ENCODE results near the gene SORCS3.

The SORCS3 gene

GRCh38 chr10:105037022-105037421, 395.9 kb downstream of the SORCS3 start:
- Histone ChIP-seq H2AK5ac (ENCODE audit: low read length) (no peak overlapping the region), H3K27me3 (ENCODE audit: insufficient read depth, low read length, poor library complexity) (no peaks in the 10 kb centered on the region)

GRCh38 chr10:105041956-105042355, 400.9 kb downstream of the SORCS3 start:
- Histone ChIP-seq H2BK5ac (ENCODE audit: low read length) (no peak overlapping the region), H3K4me1 (ENCODE audit: control insufficient read depth, low read depth, low read length) (no peaks in the 10 kb centered on the region), H3K18ac (ENCODE audit: low read length) (no peak overlapping the region), H3K27ac (ENCODE audit: low read depth, low read length) (no peak overlapping the region), H3K56ac (ENCODE audit: low read length) (no peak overlapping the region), H3K4me3 (ENCODE audit: low read length) (no peak overlapping the region), H3K79me1 (ENCODE audit: low read length) (no peaks in the 10 kb centered on the region), H3K36me3 (ENCODE audit: control insufficient read depth, insufficient read depth, low read length) (no peaks in the 10 kb centered on the region), H3K79me2 (ENCODE audit: control insufficient read depth, insufficient read depth, low read length) (no peaks in the 10 kb centered on the region), H3K27me3 (ENCODE audit: insufficient read depth, low read length, poor library complexity) (no peaks in the 10 kb centered on the region), H2AK5ac (ENCODE audit: low read length) (no peak overlapping the region), H2BK120ac (ENCODE audit: low read depth, low read length) (no peak overlapping the region), H3K4ac (ENCODE audit: low read depth, low read length) (no peak overlapping the region), H2BK15ac (replicated peaks; ENCODE audit: low read depth) (no peak overlapping the region), H3K23ac (ENCODE audit: low read length) (no peak overlapping the region), H4K5ac (ENCODE audit: low read length) (no peak overlapping the region), H3K9ac (ENCODE audit: low read length) (no peak overlapping the region), H3K4me2 (ENCODE audit: low read length) (no peak overlapping the region), H4K8ac (ENCODE audit: low read depth, low read length) (no peak overlapping the region)
- no peak for DNase-seq
- WGBS (ENCODE audit: extremely low coverage, insufficient coverage, low lambda C conversion rate) = no CpG with 5 or more reads among the region's 1 CpG

More at GRCh38 chr10:105037022-105037421, 395.9 kb downstream of the SORCS3 start:
- no peak overlapping the region for H3K4me2 ChIP-seq (ENCODE audit: low read length)
- H2BK5ac ChIP-seq (ENCODE audit: low read length) = no peak overlapping the region
- no peak overlapping the region for H3K9ac ChIP-seq (ENCODE audit: low read length)
- no peak overlapping the region for H3K4ac ChIP-seq (ENCODE audit: low read depth, low read length)
- H3K79me1 ChIP-seq (ENCODE audit: low read length) = no peaks in the 10 kb centered on the region
- DNase-seq = no peak
- H3K23ac ChIP-seq (ENCODE audit: low read length) = no peak overlapping the region
- H2BK15ac ChIP-seq (replicated peaks; ENCODE audit: low read depth) = no peak overlapping the region
- no peaks in the 10 kb centered on the region for H3K36me3 ChIP-seq (ENCODE audit: control insufficient read depth, insufficient read depth, low read length)
- H3K56ac ChIP-seq (ENCODE audit: low read length) = no peak overlapping the region
- no peak overlapping the region for H3K18ac ChIP-seq (ENCODE audit: low read length)
- no peak overlapping the region for H4K5ac ChIP-seq (ENCODE audit: low read length)
- H3K79me2 ChIP-seq (ENCODE audit: control insufficient read depth, insufficient read depth, low read length) = no peaks in the 10 kb centered on the region
- no peak overlapping the region for H4K8ac ChIP-seq (ENCODE audit: low read depth, low read length)
- H3K4me1 ChIP-seq (ENCODE audit: control insufficient read depth, low read depth, low read length) = no peaks in the 10 kb centered on the region
- H3K27ac ChIP-seq (ENCODE audit: low read depth, low read length) = no peak overlapping the region
- no peak overlapping the region for H2BK120ac ChIP-seq (ENCODE audit: low read depth, low read length)
- no peak overlapping the region for H3K4me3 ChIP-seq (ENCODE audit: low read length)

GRCh38 chr10:105042906-105043552, 401.9 kb downstream of the SORCS3 start:
- Histone ChIP-seq H2BK15ac (replicated peaks; ENCODE audit: low read depth) (no peak overlapping the region), H2BK120ac (ENCODE audit: low read depth, low read length) (no peak overlapping the region), H3K79me1 (ENCODE audit: low read length) (no peaks in the 10 kb centered on the region), H3K4me3 (ENCODE audit: low read length) (no peak overlapping the region), H3K23ac (ENCODE audit: low read length) (no peak overlapping the region), H3K4me1 (ENCODE audit: control insufficient read depth, low read depth, low read length) (no peaks in the 10 kb centered on the region), H3K9ac (ENCODE audit: low read length) (no peak overlapping the region), H4K5ac (ENCODE audit: low read length) (no peak overlapping the region), H3K56ac (ENCODE audit: low read length) (no peak overlapping the region), H3K18ac (ENCODE audit: low read length) (no peak overlapping the region), H3K27me3 (ENCODE audit: insufficient read depth, low read length, poor library complexity) (no peaks in the 10 kb centered on the region), H3K27ac (ENCODE audit: low read depth, low read length) (no peak overlapping the region), H3K36me3 (ENCODE audit: control insufficient read depth, insufficient read depth, low read length) (no peaks in the 10 kb centered on the region), H2AK5ac (ENCODE audit: low read length) (no peak overlapping the region), H3K79me2 (ENCODE audit: control insufficient read depth, insufficient read depth, low read length) (no peaks in the 10 kb centered on the region), H3K4me2 (ENCODE audit: low read length) (no peak overlapping the region), H4K8ac (ENCODE audit: low read depth, low read length) (no peak overlapping the region), H2BK5ac (ENCODE audit: low read length) (no peak overlapping the region), H3K4ac (ENCODE audit: low read depth, low read length) (no peak overlapping the region)
- WGBS (ENCODE audit: extremely low coverage, insufficient coverage, low lambda C conversion rate) = no CpG with 5 or more reads among the region's 4 CpGs
- no peak for DNase-seq

- H2BK15ac ChIP-seq (replicated peaks; ENCODE audit: low read depth) = no peak overlapping the region
- H3K23ac ChIP-seq (ENCODE audit: low read length) = no peak overlapping the region
- H3K4me3 ChIP-seq (ENCODE audit: low read length) = no peak overlapping the region
- H3K27me3 ChIP-seq (ENCODE audit: insufficient read depth, low read length, poor library complexity) = no peaks in the 10 kb centered on the region
- no peak overlapping the region for H3K56ac ChIP-seq (ENCODE audit: low read length)
- no peaks in the 10 kb centered on the region for H3K36me3 ChIP-seq (ENCODE audit: control insufficient read depth, insufficient read depth, low read length)
- H3K79me1 ChIP-seq (ENCODE audit: low read length) = no peaks in the 10 kb centered on the region
- H3K18ac ChIP-seq (ENCODE audit: low read length) = no peak overlapping the region
- H3K79me2 ChIP-seq (ENCODE audit: control insufficient read depth, insufficient read depth, low read length) = no peaks in the 10 kb centered on the region
- WGBS (ENCODE audit: extremely low coverage, insufficient coverage, low lambda C conversion rate) = no CpG with 5 or more reads among the region's 3 CpGs
- H3K9ac ChIP-seq (ENCODE audit: low read length) = no peak overlapping the region
- H3K4me1 ChIP-seq (ENCODE audit: control insufficient read depth, low read depth, low read length) = no peaks in the 10 kb centered on the region
- no peak overlapping the region for H4K5ac ChIP-seq (ENCODE audit: low read length)
- no peak overlapping the region for H3K27ac ChIP-seq (ENCODE audit: low read depth, low read length)
- no peak overlapping the region for H2AK5ac ChIP-seq (ENCODE audit: low read length)
- no peak overlapping the region for H2BK5ac ChIP-seq (ENCODE audit: low read length)
- no peak overlapping the region for H4K8ac ChIP-seq (ENCODE audit: low read depth, low read length)
- H3K4me2 ChIP-seq (ENCODE audit: low read length) = no peak overlapping the region
- no peak for DNase-seq
- no peak overlapping the region for H2BK120ac ChIP-seq (ENCODE audit: low read depth, low read length)
- H3K4ac ChIP-seq (ENCODE audit: low read depth, low read length) = no peak overlapping the region
Observed at GRCh38 chr10:105044902-105045301, 403.8 kb downstream of the SORCS3 start.

- DNase-seq = no peak
- Histone ChIP-seq H3K79me1 (ENCODE audit: low read length) (no peaks in the 10 kb centered on the region), H3K27me3 (ENCODE audit: insufficient read depth, low read length, poor library complexity) (no peaks in the 10 kb centered on the region), H3K9ac (ENCODE audit: low read length) (no peak overlapping the region), H3K4me2 (ENCODE audit: low read length) (no peak overlapping the region), H2BK120ac (ENCODE audit: low read depth, low read length) (no peak overlapping the region), H3K56ac (ENCODE audit: low read length) (no peak overlapping the region), H3K4ac (ENCODE audit: low read depth, low read length) (no peak overlapping the region), H3K4me1 (ENCODE audit: control insufficient read depth, low read depth, low read length) (no peaks in the 10 kb centered on the region), H3K27ac (ENCODE audit: low read depth, low read length) (no peak overlapping the region), H3K79me2 (ENCODE audit: control insufficient read depth, insufficient read depth, low read length) (no peaks in the 10 kb centered on the region), H3K23ac (ENCODE audit: low read length) (no peak overlapping the region), H4K8ac (ENCODE audit: low read depth, low read length) (no peak overlapping the region), H2AK5ac (ENCODE audit: low read length) (no peak overlapping the region), H3K18ac (ENCODE audit: low read length) (no peak overlapping the region), H2BK5ac (ENCODE audit: low read length) (no peak overlapping the region), H3K4me3 (ENCODE audit: low read length) (no peak overlapping the region), H4K5ac (ENCODE audit: low read length) (no peak overlapping the region), H2BK15ac (replicated peaks; ENCODE audit: low read depth) (no peak overlapping the region), H3K36me3 (ENCODE audit: control insufficient read depth, insufficient read depth, low read length) (no peaks in the 10 kb centered on the region)
- no CpG with 5 or more reads among the region's 2 CpGs for WGBS (ENCODE audit: extremely low coverage, insufficient coverage, low lambda C conversion rate)
Observed at GRCh38 chr10:105056413-105056812, 415.3 kb downstream of the SORCS3 start.

GRCh38 chr10:105062951-105063350, 421.9 kb downstream of the SORCS3 start:
- Histone ChIP-seq H2BK5ac (ENCODE audit: low read length) (no peak overlapping the region), H3K9ac (ENCODE audit: low read length) (no peak overlapping the region), H4K5ac (ENCODE audit: low read length) (no peak overlapping the region), H3K23ac (ENCODE audit: low read length) (no peak overlapping the region), H3K4me1 (ENCODE audit: control insufficient read depth, low read depth, low read length) (no peaks in the 10 kb centered on the region), H3K36me3 (ENCODE audit: control insufficient read depth, insufficient read depth, low read length) (no peaks in the 10 kb centered on the region), H4K8ac (ENCODE audit: low read depth, low read length) (no peak overlapping the region), H3K79me2 (ENCODE audit: control insufficient read depth, insufficient read depth, low read length) (no peaks in the 10 kb centered on the region), H3K27me3 (ENCODE audit: insufficient read depth, low read length, poor library complexity) (no peaks in the 10 kb centered on the region), H2BK15ac (replicated peaks; ENCODE audit: low read depth) (no peak overlapping the region), H3K27ac (ENCODE audit: low read depth, low read length) (no peak overlapping the region), H2BK120ac (ENCODE audit: low read depth, low read length) (no peak overlapping the region), H3K18ac (ENCODE audit: low read length) (no peak overlapping the region), H3K79me1 (ENCODE audit: low read length) (no peaks in the 10 kb centered on the region), H3K4me3 (ENCODE audit: low read length) (no peak overlapping the region), H2AK5ac (ENCODE audit: low read length) (no peak overlapping the region), H3K4ac (ENCODE audit: low read depth, low read length) (no peak overlapping the region), H3K56ac (ENCODE audit: low read length) (no peak overlapping the region), H3K4me2 (ENCODE audit: low read length) (no peak overlapping the region)
- WGBS (ENCODE audit: extremely low coverage, insufficient coverage, low lambda C conversion rate) = no CpG with 5 or more reads among the region's 5 CpGs
- DNase-seq = no peak

Data from mesendoderm (in vitro differentiated cells).